ENCODE results near the gene WBP2NL. TPM values are rescaled to one million over a fixed set of nuclear protein-coding genes. Genes with fewer than 3 reads are reported as not detected.

WBP2NL gene
- polyA plus RNA-seq, 6 donors from 2014 or later, result 0.63 to 3.0 (median 1.2) TPM

GRCh38 chr22:41987276-41987675, 11.3 kb upstream of the WBP2NL start:
- Mint-ChIP-seq H3K9me3 (no peaks in the 10 kb centered on the region), H3K4me1 (no peaks in the 10 kb centered on the region), H3K4me3 (no peak overlapping the region), H3K36me3 (no peaks in the 10 kb centered on the region), H3K27ac (no peak overlapping the region), H3K27me3 (peaks cover 13 to 39% (median 36%) of the 10 kb centered on the region in 3 donors)
- ATAC-seq (ENCODE audit: low read depth in 2 of 2), result no peak
- DNase-seq, result no peak

GRCh38 chr22:41989246-41989645, 9.3 kb upstream of the WBP2NL start:
- Mint-ChIP-seq H3K9me3 (no peaks in the 10 kb centered on the region), H3K4me1 (no peaks in the 10 kb centered on the region), H3K27me3 (peaks cover 5 to 30% (median 26%) of the 10 kb centered on the region in 3 donors), H3K27ac (peak overlapping the region in 1 of 6 donors; percentile 64), H3K36me3 (no peaks in the 10 kb centered on the region), H3K4me3 (no peak overlapping the region)
- DNase-seq (no peak), ATAC-seq (ENCODE audit: low read depth in 2 of 2) (no peak)

- H3K4me1 Mint-ChIP-seq, result no peaks in the 10 kb centered on the region
- DNase-seq (no peak), ATAC-seq (ENCODE audit: low read depth in 2 of 2) (no peak)
- H3K9me3 Mint-ChIP-seq, result no peaks in the 10 kb centered on the region
- H3K4me3 Mint-ChIP-seq, result no peak overlapping the region
- H3K27ac Mint-ChIP-seq, result no peak overlapping the region
- H3K36me3 Mint-ChIP-seq, result no peaks in the 10 kb centered on the region
- peaks cover 6 to 31% (median 27%) of the 10 kb centered on the region in 3 donors for H3K27me3 Mint-ChIP-seq
These were observed 7.5 kb upstream of the WBP2NL start for GRCh38 chr22:41991111-41991510.

- no peaks in the 10 kb centered on the region for H3K36me3 Mint-ChIP-seq
- H3K27ac Mint-ChIP-seq, result no peak overlapping the region
These were observed 6.1 kb upstream of the WBP2NL start for GRCh38 chr22:41992496-41992895.

GRCh38 chr22:41995211-41995610, 3.4 kb upstream of the WBP2NL start:
- Mint-ChIP-seq H3K27ac (peak overlapping the region in 1 of 6 donors; percentile 55), H3K4me3 (no peak overlapping the region), H3K4me1 (peaks cover 11 to 22% (median 19%) of the 10 kb centered on the region in 3 donors), H3K36me3 (peaks cover 0 to 7% of the 10 kb centered on the region in 2 donors), H3K27me3 (peaks cover 5 to 20% (median 15%) of the 10 kb centered on the region in 3 donors), H3K9me3 (peaks cover 0 to 4% (median 0%) of the 10 kb centered on the region in 7 donors)
- DNase-seq, result no peak
- ATAC-seq (ENCODE audit: low read depth in 2 of 2), result no peak

More at GRCh38 chr22:41992496-41992895, 6.1 kb upstream of the WBP2NL start:
- Mint-ChIP-seq H3K4me3 (no peak overlapping the region), H3K27me3 (peaks cover 5 to 29% (median 22%) of the 10 kb centered on the region in 3 donors), H3K9me3 (no peaks in the 10 kb centered on the region), H3K4me1 (peaks cover 0 to 1% (median 0%) of the 10 kb centered on the region in 3 donors)
- ATAC-seq (ENCODE audit: low read depth in 2 of 2) (no peak), DNase-seq (no peak)

- Mint-ChIP-seq H3K27ac (no peak overlapping the region), H3K27me3 (peaks cover 5 to 9% (median 8%) of the 10 kb centered on the region in 3 donors), H3K4me3 (peak overlapping the region in 1 of 8 donors; percentile 54), H3K36me3 (peaks cover 2 to 7% of the 10 kb centered on the region in 2 donors), H3K4me1 (peaks cover 12 to 32% (median 19%) of the 10 kb centered on the region in 3 donors), H3K9me3 (peaks cover 0 to 4% (median 0%) of the 10 kb centered on the region in 7 donors)
- ATAC-seq (ENCODE audit: low read depth in 2 of 2) (no peak), DNase-seq (no peak)
These were observed 1.8 kb upstream of the WBP2NL start for GRCh38 chr22:41996826-41997225.

- DNase-seq, result no peak
- peak overlapping the region in 7 of 8 donors; percentile 29 to 99 (median 81) for H3K4me3 Mint-ChIP-seq
- H3K36me3 Mint-ChIP-seq, result peaks cover 5 to 7% of the 10 kb centered on the region in 2 donors
- peak overlapping the region in 1 of 6 donors; percentile 5 for H3K27ac Mint-ChIP-seq
- peaks cover 0 to 5% (median under 1%) of the 10 kb centered on the region in 3 donors for H3K27me3 Mint-ChIP-seq
- no peak for ATAC-seq (ENCODE audit: low read depth in 2 of 2)
- peaks cover 12 to 32% (median 19%) of the 10 kb centered on the region in 3 donors for H3K4me1 Mint-ChIP-seq
- H3K9me3 Mint-ChIP-seq, result peaks cover 0 to 7% (median 2%) of the 10 kb centered on the region in 7 donors
These were observed 1.9 kb downstream of the WBP2NL start for GRCh38 chr22:42000466-42000865.

GRCh38 chr22:42001121-42001520, 2.5 kb downstream of the WBP2NL start:
- Mint-ChIP-seq H3K9me3 (peaks cover 0 to 10% (median 5%) of the 10 kb centered on the region in 7 donors), H3K27me3 (peaks cover 0 to 5% (median 0%) of the 10 kb centered on the region in 3 donors), H3K36me3 (peaks cover 5 to 7% of the 10 kb centered on the region in 2 donors), H3K4me1 (peaks cover 12 to 32% (median 19%) of the 10 kb centered on the region in 3 donors), H3K4me3 (peak overlapping the region in 3 of 8 donors; percentile 47 to 99 (median 81)), H3K27ac (peak overlapping the region in 1 of 6 donors; percentile 19)
- DNase-seq (no peak), ATAC-seq (ENCODE audit: low read depth in 2 of 2) (no peak)

- Mint-ChIP-seq H3K27ac (peak overlapping the region in 1 of 6 donors; percentile 7), H3K36me3 (peaks cover 5 to 7% of the 10 kb centered on the region in 2 donors), H3K27me3 (peaks cover 0 to 4% (median 0%) of the 10 kb centered on the region in 3 donors), H3K4me1 (peaks cover 12 to 32% (median 19%) of the 10 kb centered on the region in 3 donors), H3K9me3 (peaks cover 0 to 14% (median 8%) of the 10 kb centered on the region in 7 donors), H3K4me3 (peak overlapping the region in 2 of 8 donors; percentile 35 to 81)
- DNase-seq (no peak), ATAC-seq (ENCODE audit: low read depth in 2 of 2) (no peak)
These were observed 3.1 kb downstream of the WBP2NL start for GRCh38 chr22:42001706-42002105.

- H3K36me3 Mint-ChIP-seq, result peaks cover 0 to 9% of the 10 kb centered on the region in 2 donors
- H3K27ac Mint-ChIP-seq, result no peak overlapping the region
- ATAC-seq (ENCODE audit: low read depth in 2 of 2) (no peak), DNase-seq (no peak)
- peaks cover 0 to 5% (median 0%) of the 10 kb centered on the region in 3 donors for H3K27me3 Mint-ChIP-seq
- peaks cover 0 to 43% (median 29%) of the 10 kb centered on the region in 7 donors for H3K9me3 Mint-ChIP-seq
- no peak overlapping the region for H3K4me3 Mint-ChIP-seq
- H3K4me1 Mint-ChIP-seq, result no peaks in the 10 kb centered on the region
These were observed 9.3 kb downstream of the WBP2NL start for GRCh38 chr22:42007922-42008321.

- Mint-ChIP-seq H3K9me3 (peaks cover 0 to 38% (median 20%) of the 10 kb centered on the region in 7 donors), H3K36me3 (peaks cover 0 to 9% of the 10 kb centered on the region in 2 donors), H3K27ac (peak overlapping the region in 1 of 6 donors; percentile 70), H3K4me3 (no peak overlapping the region), H3K27me3 (peaks cover 0 to 11% (median 0%) of the 10 kb centered on the region in 3 donors), H3K4me1 (peaks cover 4 to 14% (median 5%) of the 10 kb centered on the region in 3 donors)
- DNase-seq, result no peak
- no peak for ATAC-seq (ENCODE audit: low read depth in 2 of 2)
These were observed 12.2 kb downstream of the WBP2NL start for GRCh38 chr22:42010778-42011177.

GRCh38 chr22:42013385-42013784, 14.8 kb downstream of the WBP2NL start:
- peaks cover 4 to 14% (median 5%) of the 10 kb centered on the region in 3 donors for H3K4me1 Mint-ChIP-seq
- H3K9me3 Mint-ChIP-seq, result peaks cover 0 to 29% (median 20%) of the 10 kb centered on the region in 7 donors
- H3K27ac Mint-ChIP-seq, result no peak overlapping the region
- H3K27me3 Mint-ChIP-seq, result peaks cover 5 to 21% (median 9%) of the 10 kb centered on the region in 3 donors
- ATAC-seq (ENCODE audit: low read depth in 2 of 2) (no peak), DNase-seq (no peak)
- H3K36me3 Mint-ChIP-seq, result peaks cover 9% of the 10 kb centered on the region in 2 donors
- no peak overlapping the region for H3K4me3 Mint-ChIP-seq

- DNase-seq, result no peak
- H3K36me3 Mint-ChIP-seq, result peaks cover 4 to 9% of the 10 kb centered on the region in 2 donors
- peaks cover 5 to 16% (median 9%) of the 10 kb centered on the region in 3 donors for H3K27me3 Mint-ChIP-seq
- no peak overlapping the region for H3K27ac Mint-ChIP-seq
- H3K9me3 Mint-ChIP-seq, result peaks cover 0 to 12% (median 6%) of the 10 kb centered on the region in 7 donors
- no peak overlapping the region for H3K4me3 Mint-ChIP-seq
- H3K4me1 Mint-ChIP-seq, result peaks cover 4 to 14% (median 5%) of the 10 kb centered on the region in 3 donors
- ATAC-seq (ENCODE audit: low read depth in 2 of 2), result no peak
These were observed 17.5 kb downstream of the WBP2NL start for GRCh38 chr22:42016111-42016510.

GRCh38 chr22:42018224-42018623, 19.6 kb downstream of the WBP2NL start:
- peaks cover 5 to 16% (median 9%) of the 10 kb centered on the region in 3 donors for H3K27me3 Mint-ChIP-seq
- peaks cover 0 to 2% (median 0%) of the 10 kb centered on the region in 7 donors for H3K9me3 Mint-ChIP-seq
- H3K4me3 Mint-ChIP-seq, result no peak overlapping the region
- no peak overlapping the region for H3K27ac Mint-ChIP-seq
- DNase-seq (no peak), ATAC-seq (ENCODE audit: low read depth in 2 of 2) (no peak)
- peaks cover 0 to 9% of the 10 kb centered on the region in 2 donors for H3K36me3 Mint-ChIP-seq
- H3K4me1 Mint-ChIP-seq, result peaks cover 12 to 23% (median 19%) of the 10 kb centered on the region in 3 donors

All from naive B cell (primary cell).